SK-N-MC (cell line): ENCODE measurements around the gene SPINK5.

Experiments
- EZH2 ChIP-seq: fragments of 200-600 bp; sonication (generic); IDR thresholded peaks from one replicate; pipeline ENCODE4 v1.6.1; 2017; ENCODE audit warnings: antibody characterized with exemption
- POLR2AphosphoS5 ChIP-seq: IDR thresholded peaks from 2 replicates; pipeline ENCODE4 v1.6.1; 2012; ENCODE audit warnings: mild to moderate bottlenecking, low read depth, low read length, borderline replicate concordance

- TF ChIP-seq EZH2, result no peak
- no peak for TF ChIP-seq POLR2AphosphoS5
These were observed 20.9 kb upstream of the SPINK5 start for GRCh38 chr5:148042881-148043280.
